K562 (cell line): ENCODE data around the gene ELMOD1. TPM values are rescaled to one million over a fixed set of nuclear protein-coding genes. Genes with fewer than 3 reads are reported as not detected.

Experiments used
- ARHGAP35 ChIP-seq: fragments of 450-650 bp; IDR thresholded peaks from 2 replicates; pipeline ENCODE4 v1.6.1; 2018; ENCODE audit not compliant: partially characterized antibody
- ERF ChIP-seq: fragments of 450-650 bp; formaldehyde crosslinking; IDR thresholded peaks from 2 replicates; pipeline ENCODE4 v1.4.0; 2020; ENCODE audit warnings: mild to moderate bottlenecking, mixed read lengths
- ETV6 ChIP-seq, 3 experiments: fragments of 150-350 bp in 1 of 3; sonication (generic) in 1 of 3; formaldehyde crosslinking in 1 of 3; IDR thresholded peaks; 2 replicates each; pipeline versions ENCODE4 v1.6.1 to v1.8.0; 2014 to 2022; ENCODE audit warnings: borderline replicate concordance in 2 of 3, low read depth in 2 of 3, antibody characterized with exemption in 1 of 3, low read length in 1 of 3, mild to moderate bottlenecking in 1 of 3, missing genetic modification reagents in 1 of 3
- FIP1L1 ChIP-seq: fragments of 200-400 bp; formaldehyde crosslinking; IDR thresholded peaks from 2 replicates; pipeline ENCODE4 v1.6.1; 2018; ENCODE audit warnings: mild to moderate bottlenecking, low read depth, low read length; ENCODE audit not compliant: poor library complexity, severe bottlenecking
- FOXM1 ChIP-seq, 2 experiments: fragments of 450-650 bp in 1 of 2; sonication (generic) in 1 of 2; formaldehyde crosslinking in 1 of 2; IDR thresholded peaks; 2 replicates each; pipeline versions ENCODE4 v1.6.1 to v1.9.0; 2017 to 2022; ENCODE audit warnings: low read depth in 2 of 2, mild to moderate bottlenecking in 2 of 2, missing genetic modification reagents in 1 of 2, moderate library complexity in 1 of 2
- KHSRP ChIP-seq: fragments of 450-650 bp; IDR thresholded peaks from 2 replicates; pipeline ENCODE4 v1.6.1; 2017
- L3MBTL2 ChIP-seq: fragments of 450-650 bp; IDR thresholded peaks from 2 replicates; pipeline ENCODE4 v1.6.1; 2016; ENCODE audit warnings: mild to moderate bottlenecking, moderate library complexity
- MEIS2 ChIP-seq: fragments of 450-650 bp; IDR thresholded peaks from 2 replicates; pipeline ENCODE4 v1.6.1; 2014; ENCODE audit warnings: mild to moderate bottlenecking; ENCODE audit not compliant: partially characterized antibody
- MTA3 ChIP-seq: fragments of 450-650 bp; formaldehyde crosslinking; IDR thresholded peaks from 2 replicates; pipeline ENCODE4 v1.6.1; 2017; ENCODE audit warnings: mild to moderate bottlenecking, borderline replicate concordance
- NR3C1 ChIP-seq: sonication (generic); formaldehyde crosslinking; IDR thresholded peaks from 2 replicates; pipeline ENCODE4 v1.8.1; 2022; ENCODE audit warnings: missing genetic modification reagents
- PTBP1 ChIP-seq: fragments of 200-400 bp; formaldehyde crosslinking; IDR thresholded peaks from 2 replicates; pipeline ENCODE4 v1.6.1; 2017; ENCODE audit warnings: low read depth, low read length
- SIX5 ChIP-seq, 2 experiments: IDR thresholded peaks; 2 replicates each; pipeline ENCODE4 v1.6.1; 2011; ENCODE audit warnings: low read length in 2 of 2, borderline replicate concordance in 1 of 2, low read depth in 1 of 2, mild to moderate bottlenecking in 1 of 2, moderate library complexity in 1 of 2; ENCODE audit not compliant: insufficient read depth in 1 of 2
- SREBF2 ChIP-seq: sonication (generic); formaldehyde crosslinking; IDR thresholded peaks from 2 replicates; pipeline ENCODE4 v1.4.0; 2020; ENCODE audit warnings: mild to moderate bottlenecking, missing genetic modification reagents
- TAF7 ChIP-seq: fragments of 450-650 bp; IDR thresholded peaks from 2 replicates; pipeline ENCODE4 v1.6.1; 2016; ENCODE audit warnings: missing genetic modification characterization, missing compliant biosample characterization
- THAP7 ChIP-seq: fragments of 250-450 bp; sonication (Bioruptor Pico); IDR thresholded peaks from 2 replicates; pipeline ENCODE4 v1.5.0; 2021
- ZFPM2 ChIP-seq: fragments of 250-450 bp; sonication (Bioruptor Pico); IDR thresholded peaks from 2 replicates; pipeline ENCODE4 v1.5.1; 2022; ENCODE audit warnings: mild to moderate bottlenecking
- ZKSCAN8 ChIP-seq: fragments of 200-800 bp; sonication (Bioruptor generic); IDR thresholded peaks from 2 replicates; pipeline ENCODE4 v1.6.1; 2016; ENCODE audit warnings: missing genetic modification characterization, missing compliant biosample characterization
- ZNF277 ChIP-seq: fragments of 250-450 bp; sonication (Bioruptor Pico); IDR thresholded peaks from 2 replicates; pipeline ENCODE4 v1.8.0; 2022; ENCODE audit warnings: inconsistent platforms, mild to moderate bottlenecking, moderate library complexity, borderline replicate concordance
- polyA plus RNA-seq, 8 experiments: library from polyadenylated mRNA; depleted of rRNA in 4 of 8; stranded (reverse) in 5 of 8; unstranded in 3 of 8; fragments of >200 nt; fragmentation: Nextera tagmentation in 2 of 8; fragmentation: Illumina TruSeq in 1 of 8; extraction: Ambion mirVana in 2 of 8; extraction: Trizol in 1 of 8; gene quantifications; 2 replicates each; pipeline versions ENCODE4 v1.2.1 to v1.2.3, GENCODE V29; 2011 to 2014; ENCODE audit warnings: inconsistent platforms in 1 of 8, missing spikeins in 1 of 8
- total RNA-seq, 7 experiments: library from RNA; depleted of rRNA in 6 of 7; stranded (reverse); fragments of >200 nt in 6 of 7; fragmentation: Illumina TruSeq in 2 of 7; extraction: Trizol in 2 of 7; gene quantifications; 2 replicates each; pipeline versions ENCODE4 v1.2.1 to v1.2.3, GENCODE V29; 2011 to 2021; ENCODE audit warnings: low replicate concordance in 1 of 7
- TF ChIP-seq, protein P1 (sequence below): sonication (generic); formaldehyde crosslinking; IDR thresholded peaks from 2 replicates; pipeline ENCODE4 v1.8.0; 2022; ENCODE audit warnings: mild to moderate bottlenecking, missing genetic modification reagents

Gene ELMOD1
- total and polyA plus RNA-seq, 9 of the 15 experiments (the other 6 are each of a cell fraction or from before 2014, with no cell fraction given), result not detected

DNA sequence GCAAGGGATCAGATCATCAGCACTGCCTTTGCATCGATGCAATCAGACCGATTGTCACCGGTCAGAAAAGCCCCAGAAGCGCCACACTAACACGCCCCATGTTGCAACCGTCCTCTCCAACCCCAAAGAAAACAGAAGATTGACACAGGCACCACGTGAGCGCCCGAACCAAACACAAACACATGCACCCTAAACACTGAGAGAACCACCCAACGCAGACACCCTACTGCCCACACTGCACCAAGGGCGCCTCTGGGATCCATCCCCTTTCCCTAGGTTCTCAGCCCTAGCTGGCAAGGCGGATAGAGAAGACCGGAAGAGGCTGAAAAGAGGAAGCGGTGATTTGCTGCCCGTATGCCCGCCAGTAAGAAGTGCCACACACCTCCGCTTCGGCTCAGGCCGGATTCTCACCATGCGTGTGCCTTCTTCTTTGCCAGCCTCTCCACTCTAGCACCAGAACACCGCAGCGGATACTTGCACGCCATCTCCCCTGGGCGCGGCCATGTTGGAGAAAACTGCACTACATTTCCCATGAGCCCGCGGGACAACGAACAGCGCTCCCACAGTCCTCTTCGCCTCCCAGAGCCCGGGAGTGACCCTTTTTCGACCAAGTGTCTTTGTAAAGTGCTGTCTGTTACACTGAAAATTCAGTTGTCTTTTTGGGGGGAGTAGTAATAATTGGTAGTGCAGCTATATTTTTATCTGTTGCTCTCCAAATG, 25.6 kb upstream of the ELMOD1 start, which contains the start of gene ALKBH8 (continued):
- TF ChIP-seq ETV6 (IDR thresholded peaks at IDR 0.05; ENCODE audit: borderline replicate concordance in 1 of 2, low read depth in 2 of 2, low read length in 1 of 2) (no peak), ETV6 (CRISPR knock-in tag; IDR thresholded peaks at IDR 0.05; ENCODE audit: borderline replicate concordance) (no peak), FOXM1 (IDR thresholded peaks at IDR 0.05; ENCODE audit: low read depth) (no peak), FOXM1 (CRISPR knock-in tag; IDR thresholded peaks at IDR 0.05; ENCODE audit: low read depth) (no peak), THAP7 (CRISPR knock-in tag) (no peak), MEIS2 (no peak), MTA3 (no peak), ZNF277 (CRISPR knock-in tag) (no peak), SREBF2 (CRISPR knock-in tag) (no peak), ERF (CRISPR knock-in tag) (no peak), TAF7 (tag) (peak; percentile 80), SIX5 (IDR thresholded peaks at IDR 0.05; ENCODE audit: borderline replicate concordance in 1 of 2, insufficient read depth in 1 of 2, low read depth in 1 of 2, low read length in 2 of 2) (peak; percentile 90 to 93), L3MBTL2 (peak; percentile 46; the same call in 1 of the 2 replicates), ZKSCAN8 (CRISPR knock-in tag) (no peak), KHSRP (no peak), NR3C1 (CRISPR knock-in tag) (no peak), ZFPM2 (no peak), PTBP1 (no peak), ARHGAP35 (no peak), FIP1L1 (no peak)
- TF ChIP-seq, protein P1, sequence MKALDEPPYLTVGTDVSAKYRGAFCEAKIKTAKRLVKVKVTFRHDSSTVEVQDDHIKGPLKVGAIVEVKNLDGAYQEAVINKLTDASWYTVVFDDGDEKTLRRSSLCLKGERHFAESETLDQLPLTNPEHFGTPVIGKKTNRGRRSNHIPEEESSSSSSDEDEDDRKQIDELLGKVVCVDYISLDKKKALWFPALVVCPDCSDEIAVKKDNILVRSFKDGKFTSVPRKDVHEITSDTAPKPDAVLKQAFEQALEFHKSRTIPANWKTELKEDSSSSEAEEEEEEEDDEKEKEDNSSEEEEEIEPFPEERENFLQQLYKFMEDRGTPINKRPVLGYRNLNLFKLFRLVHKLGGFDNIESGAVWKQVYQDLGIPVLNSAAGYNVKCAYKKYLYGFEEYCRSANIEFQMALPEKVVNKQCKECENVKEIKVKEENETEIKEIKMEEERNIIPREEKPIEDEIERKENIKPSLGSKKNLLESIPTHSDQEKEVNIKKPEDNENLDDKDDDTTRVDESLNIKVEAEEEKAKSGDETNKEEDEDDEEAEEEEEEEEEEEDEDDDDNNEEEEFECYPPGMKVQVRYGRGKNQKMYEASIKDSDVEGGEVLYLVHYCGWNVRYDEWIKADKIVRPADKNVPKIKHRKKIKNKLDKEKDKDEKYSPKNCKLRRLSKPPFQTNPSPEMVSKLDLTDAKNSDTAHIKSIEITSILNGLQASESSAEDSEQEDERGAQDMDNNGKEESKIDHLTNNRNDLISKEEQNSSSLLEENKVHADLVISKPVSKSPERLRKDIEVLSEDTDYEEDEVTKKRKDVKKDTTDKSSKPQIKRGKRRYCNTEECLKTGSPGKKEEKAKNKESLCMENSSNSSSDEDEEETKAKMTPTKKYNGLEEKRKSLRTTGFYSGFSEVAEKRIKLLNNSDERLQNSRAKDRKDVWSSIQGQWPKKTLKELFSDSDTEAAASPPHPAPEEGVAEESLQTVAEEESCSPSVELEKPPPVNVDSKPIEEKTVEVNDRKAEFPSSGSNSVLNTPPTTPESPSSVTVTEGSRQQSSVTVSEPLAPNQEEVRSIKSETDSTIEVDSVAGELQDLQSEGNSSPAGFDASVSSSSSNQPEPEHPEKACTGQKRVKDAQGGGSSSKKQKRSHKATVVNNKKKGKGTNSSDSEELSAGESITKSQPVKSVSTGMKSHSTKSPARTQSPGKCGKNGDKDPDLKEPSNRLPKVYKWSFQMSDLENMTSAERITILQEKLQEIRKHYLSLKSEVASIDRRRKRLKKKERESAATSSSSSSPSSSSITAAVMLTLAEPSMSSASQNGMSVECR, result peak; percentile 98
